ENCODE results near the gene YLPM1.

YLPM1 gene

GRCh38 chr14:74859757-74860552, 96.8 kb downstream of the YLPM1 start:
- Histone ChIP-seq H3K4me2 (no peak overlapping the region), H3K27ac (no peak overlapping the region), H4K20me1 (no peaks in the 10 kb centered on the region), H3K4me3 (no peak overlapping the region), H3K36me3 (peaks cover 0 to 12% (median 0%) of the 10 kb centered on the region in 11 experiments; a peak in 1 of 22 replicates), H3K27me3 (no peaks in the 10 kb centered on the region), H3K4me1 (peaks cover 0 to 33% (median 22%) of the 10 kb centered on the region in 10 experiments; a peak in 17 of 20 replicates), H3K9me3 (replicated peaks in 1 of 11) (no peaks in the 10 kb centered on the region), H3K9ac (no peak overlapping the region)
- TF ChIP-seq Cebpa-rat (IDR thresholded peaks at IDR 0.05): no peak

GRCh38 chr14:74860899-74861733, 98.0 kb downstream of the YLPM1 start:
- Histone ChIP-seq H3K4me3 (no peak overlapping the region), H3K27me3 (no peaks in the 10 kb centered on the region), H3K4me2 (no peak overlapping the region), H3K9ac (no peak overlapping the region), H3K27ac (no peak overlapping the region), H4K20me1 (no peaks in the 10 kb centered on the region), H3K9me3 (replicated peaks in 1 of 11) (no peaks in the 10 kb centered on the region), H3K4me1 (peaks cover 0 to 22% (median 14%) of the 10 kb centered on the region in 10 experiments; a peak in 17 of 20 replicates), H3K36me3 (peaks cover 0 to 12% (median 0%) of the 10 kb centered on the region in 11 experiments; a peak in 1 of 22 replicates)
- peak in 2 of 11 experiments; percentile 35 to 72; a peak in 3 of 22 replicates for TF ChIP-seq Cebpa-rat (IDR thresholded peaks at IDR 0.05)

- H3K27me3 ChIP-seq: no peaks in the 10 kb centered on the region
- H3K4me2 ChIP-seq: no peak overlapping the region
- H3K36me3 ChIP-seq: peaks cover 0 to 12% (median 0%) of the 10 kb centered on the region in 11 experiments; a peak in 1 of 22 replicates
- peaks cover 0 to 20% (median 14%) of the 10 kb centered on the region in 10 experiments; a peak in 14 of 20 replicates for H3K4me1 ChIP-seq
- H3K9me3 ChIP-seq (replicated peaks in 1 of 11): no peaks in the 10 kb centered on the region
- no peak overlapping the region for H3K27ac ChIP-seq
- H3K9ac ChIP-seq: no peak overlapping the region
- no peak overlapping the region for H3K4me3 ChIP-seq
- no peak for TF ChIP-seq Cebpa-rat (IDR thresholded peaks at IDR 0.05)
- H4K20me1 ChIP-seq: no peaks in the 10 kb centered on the region
Measured at GRCh38 chr14:74861734-74862090, 98.6 kb downstream of the YLPM1 start.

- Histone ChIP-seq H3K27me3 (no peaks in the 10 kb centered on the region), H4K20me1 (no peaks in the 10 kb centered on the region), H3K9ac (peak overlapping the region in 2 of 11 experiments; percentile 26 to 54; a peak in 1 of 22 replicates), H3K9me3 (replicated peaks in 1 of 11) (no peaks in the 10 kb centered on the region), H3K4me3 (no peak overlapping the region), H3K4me2 (peak overlapping the region in 9 of 11 experiments; percentile 20 to 81 (median 50); a peak in 15 of 22 replicates), H3K27ac (peak overlapping the region in 3 of 11 experiments; percentile 4 to 14 (median 10); a peak in 4 of 22 replicates), H3K36me3 (peaks cover 0 to 12% (median 0%) of the 10 kb centered on the region in 11 experiments; a peak in 1 of 22 replicates), H3K4me1 (peaks cover 11 to 33% (median 27%) of the 10 kb centered on the region in 10 experiments)
- TF ChIP-seq Cebpa-rat (IDR thresholded peaks at IDR 0.05): no peak
Measured at GRCh38 chr14:74863274-74863673, 100.2 kb downstream of the YLPM1 start.

- no peaks in the 10 kb centered on the region for H3K9me3 ChIP-seq (replicated peaks in 1 of 11)
- H4K20me1 ChIP-seq: no peaks in the 10 kb centered on the region
- H3K9ac ChIP-seq: no peak overlapping the region
- H3K4me3 ChIP-seq: no peak overlapping the region
- H3K27ac ChIP-seq: no peak overlapping the region
- no peaks in the 10 kb centered on the region for H3K27me3 ChIP-seq
- TF ChIP-seq Cebpa-rat (IDR thresholded peaks at IDR 0.05): no peak
- peak overlapping the region in 2 of 11 experiments; percentile 64 to 81; a peak in 4 of 22 replicates for H3K4me2 ChIP-seq
- H3K36me3 ChIP-seq: peaks cover 0 to 12% (median 0%) of the 10 kb centered on the region in 11 experiments; a peak in 2 of 22 replicates
- H3K4me1 ChIP-seq: peaks cover 11 to 38% (median 27%) of the 10 kb centered on the region in 10 experiments
Measured at GRCh38 chr14:74864198-74864597, 101.1 kb downstream of the YLPM1 start.

- H3K27ac ChIP-seq: no peak overlapping the region
- TF ChIP-seq Cebpa-rat (IDR thresholded peaks at IDR 0.05): no peak
- peaks cover 11 to 38% (median 27%) of the 10 kb centered on the region in 10 experiments for H3K4me1 ChIP-seq
- H3K4me2 ChIP-seq: no peak overlapping the region
- no peaks in the 10 kb centered on the region for H3K27me3 ChIP-seq
- no peaks in the 10 kb centered on the region for H4K20me1 ChIP-seq
- no peak overlapping the region for H3K9ac ChIP-seq
- no peaks in the 10 kb centered on the region for H3K9me3 ChIP-seq (replicated peaks in 1 of 11)
- H3K4me3 ChIP-seq: no peak overlapping the region
- peaks cover 0 to 12% (median 0%) of the 10 kb centered on the region in 11 experiments; a peak in 2 of 22 replicates for H3K36me3 ChIP-seq
Measured at GRCh38 chr14:74865156-74865555, 102.0 kb downstream of the YLPM1 start.

- H3K27me3 ChIP-seq: no peaks in the 10 kb centered on the region
- H3K4me2 ChIP-seq: peak overlapping the region; percentile 47 to 79 (median 60); a peak in 21 of 22 replicates
- TF ChIP-seq Cebpa-rat (IDR thresholded peaks at IDR 0.05): no peak
Measured at GRCh38 chr14:74866708-74867389, 103.7 kb downstream of the YLPM1 start.

GRCh38 chr14:74867673-74868072, 104.6 kb downstream of the YLPM1 start:
- H3K9me3 ChIP-seq (replicated peaks in 1 of 11): no peaks in the 10 kb centered on the region
- peak overlapping the region; percentile 47 to 79 (median 60) for H3K4me2 ChIP-seq
- H3K36me3 ChIP-seq: peaks cover 0 to 5% (median 0%) of the 10 kb centered on the region in 11 experiments; a peak in 2 of 22 replicates
- H3K27ac ChIP-seq: peak overlapping the region in 3 of 11 experiments; percentile 9 to 43 (median 20); a peak in 2 of 22 replicates
- H3K9ac ChIP-seq: no peak overlapping the region
- TF ChIP-seq Cebpa-rat (IDR thresholded peaks at IDR 0.05): no peak
- H3K27me3 ChIP-seq: no peaks in the 10 kb centered on the region
- H3K4me3 ChIP-seq: no peak overlapping the region
- peaks cover 11 to 32% (median 26%) of the 10 kb centered on the region in 10 experiments for H3K4me1 ChIP-seq
- H4K20me1 ChIP-seq: no peaks in the 10 kb centered on the region

More at GRCh38 chr14:74866708-74867389, 103.7 kb downstream of the YLPM1 start:
- Histone ChIP-seq H4K20me1 (no peaks in the 10 kb centered on the region), H3K9ac (no peak overlapping the region), H3K36me3 (peaks cover 0 to 12% (median 0%) of the 10 kb centered on the region in 11 experiments; a peak in 2 of 22 replicates), H3K27ac (peak overlapping the region in 1 of 11 experiments; percentile 20; a peak in 1 of 22 replicates), H3K9me3 (replicated peaks in 1 of 11) (no peaks in the 10 kb centered on the region), H3K4me3 (no peak overlapping the region), H3K4me1 (peaks cover 11 to 38% (median 27%) of the 10 kb centered on the region in 10 experiments)

All from BLaER1 treated with 17β-estradiol and CSF1 and Interleukin-3, amounts not matched to agents 10 nM and 100 nM (cell line).